Adrenal gland (tissue), 5 donors: ENCODE results near the gene GARS1.

Experiments used
- CTCF ChIP-seq, 6 experiments: fragments of 450-650 bp in 4 of 6; fragments of 200-600 bp in 2 of 6; sonication (generic) in 1 of 6; IDR thresholded peaks; 1 replicate in 5 of 6; 2 replicates in 1 of 6; pipeline versions ENCODE4 v1.5.1 to v1.8.0; 2016 to 2021; ENCODE audit warnings: antibody characterized with exemption in 6 of 6, mild to moderate bottlenecking in 2 of 6, moderate library complexity in 1 of 6
- POLR2A ChIP-seq, 2 donors: fragments of 450-650 bp; IDR thresholded peaks; one replicate each; pipeline ENCODE4 v1.6.1; 2017; ENCODE audit warnings: antibody characterized with exemption in 2 of 2, mild to moderate bottlenecking in 2 of 2, moderate library complexity in 1 of 2
- donor health status: DM: no; HTN: no; CAD: no.

- TF ChIP-seq CTCF (IDR thresholded peaks at IDR 0.05) (no peak), POLR2A (IDR thresholded peaks at IDR 0.05) (no peak)
Measured at GRCh38 chr7:30596014-30596641, 1.4 kb downstream of the GARS1 start.
